Coronary artery (tissue), 2 donors: Measurements from ENCODE around the gene FRMD4A.

Experiments used
- DNase-seq: peaks from one replicate; pipeline ENCODE4 v3.0.0-alpha.2; 2017; ENCODE audit warnings: low spot score
- H3K27ac ChIP-seq, 2 donors: fragments of 200-600 bp; sonication (generic); one replicate each; pipeline ENCODE4 v1.5.1; 2016 to 2019
- H3K4me3 ChIP-seq: fragments of 200-600 bp; sonication (generic); 2 replicates; pipeline ENCODE4 v1.5.1; 2016; ENCODE audit warnings: mild to moderate bottlenecking, moderate library complexity
- TF ChIP-seq, protein P1 (sequence below): fragments of 200-600 bp; sonication (generic); IDR thresholded peaks from one replicate; pipeline ENCODE4 v1.5.1; 2019; ENCODE audit warnings: antibody characterized with exemption

Gene FRMD4A

DNA sequence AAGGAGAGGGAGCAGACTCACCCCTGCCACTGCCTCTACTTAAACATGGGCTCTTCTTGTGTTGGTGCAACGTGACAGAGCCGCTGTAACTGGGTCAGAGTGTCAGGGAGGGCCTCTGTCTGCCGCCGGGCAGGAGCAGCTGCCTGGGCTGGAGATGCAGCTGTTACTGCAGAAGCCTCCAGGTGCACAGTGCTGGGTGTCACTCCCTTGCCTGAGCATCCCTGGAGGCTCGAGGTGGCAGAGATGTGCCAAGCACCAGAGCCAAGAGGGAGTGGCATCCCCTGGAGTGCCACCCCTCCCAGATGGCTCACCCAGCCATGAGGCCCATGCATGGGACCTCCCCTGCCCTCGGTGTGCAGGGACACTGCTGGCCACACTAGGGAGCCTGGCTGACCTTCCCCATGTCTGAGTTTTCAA lies 598.3 kb downstream of the FRMD4A start:
- no peak overlapping the region for H3K4me3 ChIP-seq
- peak; percentile 57 for DNase-seq
- no peak overlapping the region for H3K27ac ChIP-seq
- TF ChIP-seq, protein P1, sequence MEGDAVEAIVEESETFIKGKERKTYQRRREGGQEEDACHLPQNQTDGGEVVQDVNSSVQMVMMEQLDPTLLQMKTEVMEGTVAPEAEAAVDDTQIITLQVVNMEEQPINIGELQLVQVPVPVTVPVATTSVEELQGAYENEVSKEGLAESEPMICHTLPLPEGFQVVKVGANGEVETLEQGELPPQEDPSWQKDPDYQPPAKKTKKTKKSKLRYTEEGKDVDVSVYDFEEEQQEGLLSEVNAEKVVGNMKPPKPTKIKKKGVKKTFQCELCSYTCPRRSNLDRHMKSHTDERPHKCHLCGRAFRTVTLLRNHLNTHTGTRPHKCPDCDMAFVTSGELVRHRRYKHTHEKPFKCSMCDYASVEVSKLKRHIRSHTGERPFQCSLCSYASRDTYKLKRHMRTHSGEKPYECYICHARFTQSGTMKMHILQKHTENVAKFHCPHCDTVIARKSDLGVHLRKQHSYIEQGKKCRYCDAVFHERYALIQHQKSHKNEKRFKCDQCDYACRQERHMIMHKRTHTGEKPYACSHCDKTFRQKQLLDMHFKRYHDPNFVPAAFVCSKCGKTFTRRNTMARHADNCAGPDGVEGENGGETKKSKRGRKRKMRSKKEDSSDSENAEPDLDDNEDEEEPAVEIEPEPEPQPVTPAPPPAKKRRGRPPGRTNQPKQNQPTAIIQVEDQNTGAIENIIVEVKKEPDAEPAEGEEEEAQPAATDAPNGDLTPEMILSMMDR: no peak

DNA sequence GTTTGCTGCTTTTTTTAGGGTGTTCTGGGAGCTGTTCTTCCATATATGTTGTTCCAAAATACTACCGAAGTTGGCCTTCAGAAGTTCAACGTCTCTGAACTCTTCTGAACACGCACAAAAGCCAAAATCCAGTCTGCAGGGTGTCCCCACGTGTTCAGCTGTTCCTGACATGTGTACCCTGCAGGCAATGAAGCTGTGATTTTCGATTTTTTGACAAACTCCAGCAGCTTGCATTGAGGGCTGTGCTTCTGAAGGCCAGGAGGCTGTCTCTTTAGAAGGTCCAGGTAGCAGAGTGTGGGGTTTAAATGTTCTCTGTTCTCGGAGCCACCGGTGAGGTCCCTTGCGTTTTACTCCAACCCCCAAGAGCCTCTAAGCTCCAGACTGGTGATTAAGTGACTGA lies 598.9 kb downstream of the FRMD4A start:
- TF ChIP-seq, protein P1: no peak
- no peak overlapping the region for H3K4me3 ChIP-seq
- DNase-seq: no peak
- no peak overlapping the region for H3K27ac ChIP-seq

GRCh38 chr10:13730956-13731355 lies 599.8 kb downstream of the FRMD4A start:
- no peak overlapping the region for H3K27ac ChIP-seq
- no peak for DNase-seq
- H3K4me3 ChIP-seq: no peak overlapping the region
- TF ChIP-seq, protein P1: no peak

- TF ChIP-seq, protein P1: no peak
- DNase-seq: no peak
- Histone ChIP-seq H3K4me3 (no peak overlapping the region), H3K27ac (no peak overlapping the region)
These were observed 600.4 kb downstream of the FRMD4A start for GRCh38 chr10:13730306-13730652.

- Histone ChIP-seq H3K4me3 (no peak overlapping the region), H3K27ac (no peak overlapping the region)
- TF ChIP-seq, protein P1: no peak
- no peak for DNase-seq
These were observed 601.0 kb downstream of the FRMD4A start for GRCh38 chr10:13729586-13730305.

- TF ChIP-seq, protein P1: no peak
- Histone ChIP-seq H3K27ac (no peak overlapping the region), H3K4me3 (no peak overlapping the region)
- no peak for DNase-seq
These were observed 601.7 kb downstream of the FRMD4A start for GRCh38 chr10:13728898-13729535.

GRCh38 chr10:13725594-13725993 lies 605.1 kb downstream of the FRMD4A start:
- H3K4me3 ChIP-seq: no peak overlapping the region
- no peak overlapping the region for H3K27ac ChIP-seq
- DNase-seq: no peak
- TF ChIP-seq, protein P1: no peak
